Activated T-helper 2 cell treated with anti-CD3 and anti-CD28 coated beads, Interferon-gamma antibody, Interleukin-2, Interleukin-4, amounts not matched to agents 10 μg/mL and 5 μg/mL and 100 μg/mL, durations not matched to agents 14 hours and 24 hours and 36 hours (primary cell): ENCODE data around the gene HSPBP1. TPM values are rescaled to one million over a fixed set of nuclear protein-coding genes. Genes with fewer than 3 reads are reported as not detected.

Experiments
- DNase-seq: peaks from one replicate; pipeline ENCODE4 v3.0.0; 2021; ENCODE audit warnings: low spot score
- H3K27ac Mint-ChIP-seq: one replicate; pipeline ENCODE4 v1.8.0; 2021; ENCODE audit warnings: mixed read lengths
- H3K27me3 Mint-ChIP-seq: one replicate; pipeline ENCODE4 v1.8.0; 2021; ENCODE audit warnings: low read depth, mixed read lengths
- H3K36me3 Mint-ChIP-seq: one replicate; pipeline ENCODE4 v1.8.0; 2021; ENCODE audit warnings: low read depth, mixed read lengths
- H3K4me1 Mint-ChIP-seq: one replicate; pipeline ENCODE4 v1.8.0; 2021; ENCODE audit warnings: low read depth, mixed read lengths
- H3K4me3 Mint-ChIP-seq: one replicate; pipeline ENCODE4 v1.8.0; 2021; ENCODE audit warnings: low read depth, mild to moderate bottlenecking, moderate library complexity, mixed read lengths
- H3K9me3 Mint-ChIP-seq: one replicate; pipeline ENCODE4 v1.8.0; 2021; ENCODE audit warnings: mixed read lengths
- intact Hi-C: fragments of 100-400 bp; cut with micrococcal nuclease; formaldehyde crosslinking; loops from one replicate; pipeline ENCODE4 v1.15.1; 2023
- total RNA-seq: library from RNA; stranded (reverse); gene quantifications from 2 replicates; pipeline ENCODE4 v1.2.3, GENCODE V29; 2022

Gene HSPBP1
- total RNA-seq, 1 donor from 2014 or later = 59.3 TPM

DNA sequence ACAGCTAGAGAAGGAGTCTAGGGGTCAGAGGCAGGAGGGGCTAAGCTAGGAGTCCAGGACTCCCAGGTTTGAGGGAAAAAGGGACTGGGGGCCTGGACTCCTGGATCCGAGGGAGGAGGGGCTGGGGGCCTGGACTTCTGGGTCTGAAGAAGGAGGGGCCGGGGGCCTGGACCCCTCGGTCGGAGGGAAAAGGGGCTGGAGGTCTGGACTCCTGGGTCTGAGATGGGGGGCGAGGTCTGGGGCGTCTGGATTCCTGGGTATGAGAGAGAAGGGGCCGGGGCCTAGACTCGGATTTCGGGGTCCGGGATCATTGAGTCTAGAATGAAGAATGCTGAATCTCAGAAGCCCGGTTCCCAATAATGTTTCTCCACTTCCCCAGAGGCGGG is 22.4 kb upstream of the HSPBP1 start:
- intact Hi-C loops = loop anchor here (5.0 kb wide), 1 partner anchor 85 kb away; the partner anchor contains the start of gene RPL28
- DNase-seq = no peak
- Mint-ChIP-seq H3K4me3 (peak overlapping the region; percentile 81), H3K27ac (peak overlapping the region; percentile 75), H3K27me3 (no peaks in the 10 kb centered on the region), H3K36me3 (peaks cover 3% of the 10 kb centered on the region), H3K4me1 (peaks cover 4% of the 10 kb centered on the region), H3K9me3 (no peaks in the 10 kb centered on the region)

DNA sequence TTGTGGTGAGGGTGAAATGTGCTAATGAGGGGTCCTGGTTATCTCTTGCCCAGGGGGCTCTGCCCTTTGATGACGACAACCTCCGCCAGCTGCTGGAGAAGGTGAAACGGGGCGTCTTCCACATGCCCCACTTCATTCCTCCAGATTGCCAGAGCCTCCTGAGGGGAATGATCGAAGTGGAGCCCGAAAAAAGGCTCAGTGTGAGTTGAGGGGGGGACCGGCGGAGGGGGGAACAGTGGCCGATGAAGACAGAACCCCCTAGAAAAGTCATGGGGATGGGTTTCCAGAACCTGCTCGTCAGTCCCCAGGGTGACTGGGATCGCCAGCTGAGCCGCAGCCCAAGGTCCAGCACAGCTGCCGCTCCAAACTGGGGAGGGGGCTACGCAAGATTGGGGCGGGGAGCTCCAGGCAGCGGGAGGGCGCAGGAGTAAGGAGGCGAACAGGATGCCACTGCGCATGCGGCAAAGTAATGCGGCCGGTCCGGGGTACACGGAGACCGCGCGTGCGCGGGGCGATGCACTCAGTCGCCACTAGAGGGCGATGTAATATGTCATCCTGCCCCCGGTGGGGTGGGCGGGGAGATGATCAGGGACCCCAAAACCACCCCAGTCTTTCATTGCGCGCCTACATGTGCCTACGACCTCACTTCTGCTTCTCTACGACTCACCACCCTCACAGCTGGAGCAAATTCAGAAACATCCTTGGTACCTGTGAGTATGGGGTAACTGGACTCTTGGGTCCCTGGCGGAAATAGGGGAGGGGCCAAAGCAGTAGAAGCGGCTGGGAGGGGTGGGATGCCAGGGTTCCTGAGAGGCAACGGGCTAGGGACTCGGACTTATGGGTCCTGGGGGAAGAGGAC is 21.8 kb upstream of the HSPBP1 start:
- Mint-ChIP-seq H3K27me3 (no peaks in the 10 kb centered on the region), H3K4me1 (peaks cover 4% of the 10 kb centered on the region), H3K4me3 (peak overlapping the region; percentile 81), H3K9me3 (no peaks in the 10 kb centered on the region), H3K27ac (peak overlapping the region; percentile 75), H3K36me3 (peaks cover 3% of the 10 kb centered on the region)
- intact Hi-C loops = loop anchor here (1.0 to 5.0 kb wide), 2 partner anchors 38 to 86 kb away; partner anchors contain the start of genes KMT5C and RPL28
- DNase-seq = peak; percentile 91

DNA sequence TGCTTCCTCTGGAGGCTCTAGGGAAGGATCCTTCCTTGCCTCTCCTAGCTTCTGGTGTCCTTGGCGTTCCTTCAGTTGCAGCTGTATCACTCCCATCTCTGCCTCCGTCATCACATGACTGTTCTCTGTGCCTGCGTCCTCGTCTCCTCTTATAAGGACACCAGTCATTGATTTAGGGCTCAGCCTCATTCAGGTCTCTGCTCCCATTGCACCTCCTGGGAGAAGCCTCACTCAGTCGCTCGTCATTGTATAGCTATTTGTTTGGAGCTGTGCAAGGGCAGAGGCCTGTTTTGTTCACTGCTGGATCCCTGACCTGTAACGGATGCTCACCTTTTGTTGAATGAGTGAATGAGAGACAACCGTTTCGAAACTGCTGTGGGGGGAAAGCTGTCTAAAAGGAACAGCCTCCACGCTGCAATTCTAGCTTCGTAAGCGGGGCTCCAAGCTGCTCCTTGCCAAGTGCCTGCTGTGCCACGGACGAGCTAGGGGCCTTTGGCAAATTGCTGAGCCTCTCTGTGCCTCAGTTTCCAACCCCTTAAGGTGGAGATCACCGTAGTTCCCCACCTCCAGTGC is 21.1 kb upstream of the HSPBP1 start:
- peaks cover 4% of the 10 kb centered on the region for H3K4me1 Mint-ChIP-seq
- no peaks in the 10 kb centered on the region for H3K9me3 Mint-ChIP-seq
- no peak overlapping the region for H3K27ac Mint-ChIP-seq
- H3K4me3 Mint-ChIP-seq = peak overlapping the region; percentile 81
- intact Hi-C loops = loop anchor here (1.0 to 5.0 kb wide), 2 partner anchors 38 to 86 kb away; partner anchors contain the start of genes KMT5C and RPL28
- H3K27me3 Mint-ChIP-seq = no peaks in the 10 kb centered on the region
- no peak for DNase-seq
- peaks cover 3% of the 10 kb centered on the region for H3K36me3 Mint-ChIP-seq

DNA sequence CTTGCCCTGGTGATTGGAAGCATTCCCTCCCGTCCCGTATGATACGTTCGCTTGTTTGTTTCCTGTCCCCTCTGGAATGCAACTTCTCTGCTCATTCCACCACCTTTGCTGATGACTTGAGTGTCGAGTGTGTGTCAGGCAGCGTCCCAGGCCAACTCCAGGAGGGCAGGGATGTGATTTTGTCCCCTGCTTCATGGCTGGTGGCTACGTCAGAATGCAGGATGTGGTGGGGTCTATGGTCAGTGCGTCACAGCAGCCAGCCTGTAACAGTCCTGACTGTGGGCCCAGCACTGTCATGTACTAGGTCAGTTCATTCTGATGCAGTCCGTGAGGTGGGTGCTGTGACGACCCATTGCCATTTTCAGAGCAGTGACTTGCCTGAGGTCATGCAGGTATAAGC is 20.1 kb upstream of the HSPBP1 start:
- Mint-ChIP-seq H3K27me3 (no peaks in the 10 kb centered on the region), H3K36me3 (no peaks in the 10 kb centered on the region), H3K9me3 (no peaks in the 10 kb centered on the region), H3K4me3 (no peak overlapping the region), H3K27ac (no peak overlapping the region), H3K4me1 (no peaks in the 10 kb centered on the region)
- DNase-seq = no peak
- intact Hi-C loops = loop anchor here (5.0 kb wide), 1 partner anchor 87 kb away; the partner anchor contains the start of gene RPL28

DNA sequence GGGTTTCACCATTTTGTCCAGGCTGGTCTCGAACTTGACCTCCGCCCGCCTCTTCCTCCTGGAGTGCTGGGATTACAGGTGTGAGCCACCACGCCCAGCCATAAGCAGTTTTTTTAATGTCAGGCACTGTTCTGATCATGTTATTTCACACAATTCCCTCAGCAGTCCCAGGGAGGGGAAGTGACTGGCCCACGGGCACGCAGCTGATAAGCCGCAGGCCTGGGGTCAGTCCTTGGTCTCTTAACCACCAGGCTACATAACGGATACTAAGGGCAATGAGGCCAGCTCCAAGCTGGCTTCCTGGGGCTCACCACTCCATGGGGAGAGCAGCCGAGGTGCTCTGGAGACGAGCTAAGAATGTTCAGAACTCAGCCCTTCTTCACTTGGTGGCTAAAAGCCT is 17.4 kb upstream of the HSPBP1 start:
- DNase-seq = no peak
- H3K27ac Mint-ChIP-seq = no peak overlapping the region
- no peak overlapping the region for H3K4me3 Mint-ChIP-seq
- H3K9me3 Mint-ChIP-seq = no peaks in the 10 kb centered on the region
- no peaks in the 10 kb centered on the region for H3K36me3 Mint-ChIP-seq
- H3K4me1 Mint-ChIP-seq = no peaks in the 10 kb centered on the region
- intact Hi-C loops = no loop called here
- no peaks in the 10 kb centered on the region for H3K27me3 Mint-ChIP-seq

DNA sequence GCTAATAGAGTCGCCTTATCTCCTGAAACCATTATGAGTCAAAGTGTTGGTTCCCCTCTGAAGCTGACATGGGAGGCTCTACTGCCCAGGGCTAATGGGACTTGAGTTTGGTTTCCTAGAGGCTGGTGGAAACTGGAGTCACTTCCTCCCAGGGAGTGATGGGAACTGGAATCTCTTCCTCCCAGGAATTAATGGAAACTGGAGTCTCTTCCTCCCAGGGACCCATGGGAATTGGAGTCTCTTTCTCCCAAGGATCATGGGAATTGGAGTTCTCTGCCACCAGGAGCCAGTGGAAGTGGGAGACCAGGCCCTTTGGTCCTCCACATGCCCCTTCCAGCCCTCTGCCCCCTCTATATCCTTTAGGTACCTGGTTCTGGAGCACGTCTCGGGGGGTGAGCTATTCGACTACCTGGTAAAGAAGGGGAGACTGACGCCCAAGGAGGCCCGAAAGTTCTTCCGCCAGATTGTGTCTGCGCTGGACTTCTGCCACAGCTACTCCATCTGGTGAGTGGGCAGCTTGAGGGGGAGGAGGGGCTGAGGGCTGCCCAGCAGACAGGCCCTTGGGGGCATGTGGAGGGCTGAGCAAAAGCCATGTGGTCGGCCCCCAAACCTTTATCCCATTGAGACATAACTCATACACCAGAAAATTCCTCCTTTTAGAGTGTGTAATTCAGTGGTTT is 9.3 kb upstream of the HSPBP1 start:
- Mint-ChIP-seq H3K9me3 (no peaks in the 10 kb centered on the region), H3K36me3 (no peaks in the 10 kb centered on the region), H3K4me1 (peaks cover 3% of the 10 kb centered on the region), H3K4me3 (no peak overlapping the region), H3K27ac (no peak overlapping the region), H3K27me3 (no peaks in the 10 kb centered on the region)
- intact Hi-C loops = no loop called here
- DNase-seq = no peak

DNA sequence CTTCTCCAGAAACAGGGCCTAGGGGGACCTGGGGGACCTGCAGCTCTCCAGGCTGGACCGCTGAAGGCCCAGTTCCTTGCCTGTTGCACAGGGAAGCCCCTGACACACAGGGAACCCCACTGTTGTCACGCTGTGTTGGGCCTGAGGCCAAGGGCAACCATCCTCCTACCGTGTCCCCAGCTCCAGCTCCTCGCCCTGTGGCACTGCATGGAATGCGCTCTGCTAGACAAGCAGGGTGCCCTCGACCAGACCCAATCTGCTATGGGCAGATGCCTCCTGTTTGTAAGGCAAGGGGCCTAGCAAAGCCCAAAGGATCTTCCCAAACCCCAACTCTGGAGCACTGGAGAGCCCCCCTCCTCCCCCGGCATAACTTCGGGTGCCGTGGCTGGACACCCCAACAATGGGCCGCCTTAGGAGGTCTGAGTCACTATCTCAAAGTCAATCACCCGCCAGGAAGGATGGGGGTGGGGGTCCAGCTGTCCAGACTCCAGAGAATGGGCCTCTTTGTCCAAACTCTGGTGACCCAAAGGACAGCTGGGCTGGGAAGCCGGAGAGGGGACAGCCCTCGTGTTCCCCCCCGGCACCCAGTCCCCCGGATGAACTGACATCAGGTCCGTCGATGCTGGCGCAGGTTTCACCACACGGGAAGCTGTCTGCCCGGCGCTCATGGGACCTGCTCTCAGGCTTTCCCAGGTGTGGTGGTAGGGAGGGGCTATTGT is 7.6 kb upstream of the HSPBP1 start:
- Mint-ChIP-seq H3K9me3 (no peaks in the 10 kb centered on the region), H3K4me1 (peaks cover 3% of the 10 kb centered on the region), H3K27me3 (peaks cover 3% of the 10 kb centered on the region), H3K36me3 (no peaks in the 10 kb centered on the region), H3K4me3 (no peak overlapping the region), H3K27ac (no peak overlapping the region)
- intact Hi-C loops = no loop called here
- no peak for DNase-seq

DNA sequence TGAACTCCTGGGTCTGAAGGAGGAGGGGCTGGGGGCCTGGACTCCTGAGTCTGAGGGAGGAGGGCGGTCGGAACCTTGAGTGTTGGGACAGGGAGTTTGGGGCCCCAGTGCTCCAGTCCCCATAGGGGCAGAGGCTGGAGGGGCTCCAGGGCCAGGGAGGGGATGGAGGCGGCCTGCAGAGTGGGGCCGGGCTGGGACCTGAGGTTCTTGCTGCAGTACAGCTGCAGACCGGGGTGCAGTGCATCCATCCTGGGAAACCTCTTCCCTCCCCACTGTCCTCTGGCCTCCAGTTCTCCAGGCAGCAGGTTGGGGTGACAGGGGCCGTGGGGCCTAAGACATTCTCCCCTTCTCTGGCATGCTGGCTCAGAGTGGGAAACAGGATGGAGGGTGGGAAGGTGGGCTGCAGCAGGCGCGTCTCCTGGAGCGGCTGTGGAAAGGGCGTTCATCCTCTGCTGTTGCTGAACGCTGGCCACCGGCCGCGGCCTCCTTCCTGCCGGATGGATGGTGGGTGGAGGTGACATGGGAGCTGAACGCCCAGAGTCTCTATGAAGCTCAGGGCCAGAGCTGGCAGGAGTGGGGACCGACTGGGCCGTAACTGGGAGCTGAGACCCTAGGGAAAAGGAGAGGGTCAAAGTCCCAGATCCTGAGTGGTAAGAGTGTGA is 5.5 kb upstream of the HSPBP1 start:
- Mint-ChIP-seq H3K4me1 (peaks cover 9% of the 10 kb centered on the region), H3K4me3 (peak overlapping the region; percentile 45), H3K27me3 (peaks cover 3% of the 10 kb centered on the region), H3K36me3 (no peaks in the 10 kb centered on the region), H3K9me3 (no peaks in the 10 kb centered on the region), H3K27ac (no peak overlapping the region)
- DNase-seq = no peak
- intact Hi-C loops = no loop called here

DNA sequence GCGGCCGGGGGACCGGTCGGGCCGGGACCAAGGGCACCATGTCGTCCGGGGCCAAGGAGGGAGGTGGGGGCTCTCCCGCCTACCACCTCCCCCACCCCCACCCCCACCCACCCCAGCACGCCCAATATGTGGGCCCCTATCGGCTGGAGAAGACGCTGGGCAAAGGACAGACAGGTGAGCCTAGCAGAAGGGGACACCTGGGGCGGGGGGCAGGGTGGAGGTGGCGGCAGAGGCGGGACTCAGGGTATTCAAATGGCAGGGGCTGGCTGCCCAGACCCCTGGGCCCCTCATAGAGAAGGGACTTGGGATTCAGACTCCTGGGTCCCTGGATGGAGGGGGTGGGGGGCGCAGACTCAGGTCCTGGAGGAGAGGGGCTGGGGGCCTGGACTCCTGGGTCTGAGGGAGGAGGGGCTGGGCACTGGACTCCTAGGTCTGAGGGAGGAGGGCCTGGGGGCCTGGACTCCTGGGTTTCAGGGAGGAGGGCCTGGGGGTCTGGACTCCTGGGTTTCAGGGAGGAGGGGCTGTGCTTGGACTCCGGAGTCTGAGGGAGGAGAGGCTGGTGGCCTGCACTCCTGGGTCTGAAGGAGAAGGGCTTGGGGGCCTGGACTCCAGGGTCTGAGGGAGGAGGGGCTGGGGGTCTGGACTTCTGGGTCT is 4.6 kb upstream of the HSPBP1 start:
- H3K9me3 Mint-ChIP-seq = no peaks in the 10 kb centered on the region
- peaks cover 3% of the 10 kb centered on the region for H3K27me3 Mint-ChIP-seq
- DNase-seq = no peak
- intact Hi-C loops = no loop called here
- peaks cover 13% of the 10 kb centered on the region for H3K4me1 Mint-ChIP-seq
- H3K4me3 Mint-ChIP-seq = peak overlapping the region; percentile 45
- H3K27ac Mint-ChIP-seq = no peak overlapping the region
- H3K36me3 Mint-ChIP-seq = peaks cover 5% of the 10 kb centered on the region

DNA sequence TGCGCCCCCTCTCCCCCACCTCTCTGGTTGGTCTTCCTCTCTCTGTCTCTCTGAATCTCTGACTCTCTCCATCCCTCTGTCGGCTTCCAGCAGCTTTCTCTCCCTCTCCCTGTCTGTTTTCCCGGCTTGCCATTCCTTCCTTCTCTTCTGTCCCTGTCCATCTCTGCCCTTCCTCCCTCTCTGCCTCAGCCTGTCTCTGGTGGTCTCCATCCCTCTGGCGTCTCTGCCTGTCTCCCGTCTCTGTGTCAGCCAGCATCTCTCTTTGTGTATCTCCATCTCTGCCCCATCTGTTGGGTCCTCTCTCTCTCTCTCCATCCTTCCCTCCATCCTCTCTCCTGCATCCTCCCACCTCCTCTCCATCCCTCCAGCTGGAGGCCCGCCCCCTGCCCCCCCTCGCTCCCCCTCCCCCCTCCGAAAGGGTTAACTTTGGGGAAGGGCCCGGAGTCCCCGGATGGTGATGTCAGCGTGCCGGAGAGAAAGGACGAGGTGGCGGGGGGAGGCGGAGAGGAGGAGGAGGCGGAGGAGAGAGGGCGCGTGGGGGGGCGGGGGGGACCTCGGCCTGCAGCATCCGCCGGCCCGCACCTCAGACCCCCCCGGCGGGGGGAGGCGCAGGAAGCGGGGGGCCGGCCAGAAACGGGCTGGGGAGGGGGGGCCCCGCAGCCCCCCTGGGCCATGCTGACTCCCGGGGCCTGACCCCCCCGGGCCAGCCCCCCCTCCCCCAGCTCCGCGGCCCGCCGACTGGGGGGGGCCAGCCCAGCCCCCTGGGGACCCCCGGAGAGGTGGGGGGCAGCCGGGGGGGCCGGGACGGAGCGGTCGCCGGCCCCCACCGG is 3.9 kb upstream of the HSPBP1 start, which contains the start of gene BRSK1:
Gene BRSK1 (plus strand): TSS at position 450 of the 830 bp plus-strand sequence. CDS start 446 bp downstream, outside the sequence.
- intact Hi-C loops = no loop called here
- Mint-ChIP-seq H3K4me1 (peaks cover 16% of the 10 kb centered on the region), H3K36me3 (peaks cover 5% of the 10 kb centered on the region), H3K27me3 (peaks cover 3% of the 10 kb centered on the region), H3K9me3 (no peaks in the 10 kb centered on the region), H3K27ac (peak within 1 kb of the TSS; percentile 15), H3K4me3 (peak within 1 kb of the TSS; percentile 20)
- peak; percentile 28 for DNase-seq

DNA sequence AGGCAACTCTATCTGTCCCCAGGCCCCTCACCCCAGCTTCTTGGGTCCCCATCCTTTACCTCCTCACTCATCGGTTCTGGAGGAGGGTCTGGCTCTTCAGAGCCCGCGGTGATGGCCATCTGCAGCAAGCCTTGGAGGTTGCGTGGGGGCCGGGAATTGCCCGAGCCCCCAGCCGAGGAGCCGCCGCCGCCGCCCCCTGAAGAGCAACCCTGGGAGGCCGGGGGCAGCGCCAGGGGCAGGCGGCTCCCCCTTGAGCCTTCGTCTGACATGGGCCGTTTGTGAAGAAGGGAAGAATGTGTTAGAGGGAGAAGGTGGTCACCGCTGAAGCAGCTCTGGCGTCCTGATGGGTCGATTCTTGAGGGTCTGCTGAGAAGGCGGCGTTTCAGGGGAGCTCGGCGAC is 570 bp downstream of the HSPBP1 start:
- H3K27ac Mint-ChIP-seq = peak overlapping the region; percentile 97
- no peaks in the 10 kb centered on the region for H3K9me3 Mint-ChIP-seq
- H3K4me3 Mint-ChIP-seq = peak overlapping the region; percentile 100
- peaks cover 3% of the 10 kb centered on the region for H3K27me3 Mint-ChIP-seq
- DNase-seq = no peak
- H3K36me3 Mint-ChIP-seq = peaks cover 18% of the 10 kb centered on the region
- peaks cover 16% of the 10 kb centered on the region for H3K4me1 Mint-ChIP-seq
- intact Hi-C loops = no loop called here
